Fibroblast of the aortic adventitia (primary cell): Measurements from ENCODE around the gene TBC1D30. TPM values are rescaled to one million over a fixed set of nuclear protein-coding genes. Genes with fewer than 3 reads are reported as not detected.
"Not testable (repeated sequence)": the region's sequence is repeated elsewhere in the genome, so short reads cannot be mapped to it uniquely, and the experiment has no call there.

Experiments used
- DNase-seq: peaks from one replicate; pipeline ENCODE4 v3.0.0-alpha.2; 2010; ENCODE audit warnings: low read depth
- H3K4me3 ChIP-seq: 2 replicates; pipeline ENCODE4 v1.5.1; 2011; ENCODE audit warnings: low read depth, mild to moderate bottlenecking, control low read depth, low read length, moderate library complexity
- total RNA-seq: library from RNA; depleted of rRNA; stranded (reverse); fragments of >200 nt; gene quantifications from 2 replicates; pipeline ENCODE4 v1.2.3, GENCODE V29; 2012; ENCODE audit warnings: low replicate concordance
- TF ChIP-seq, protein P1 (sequence below): IDR thresholded peaks from 2 replicates; pipeline ENCODE4 v1.5.1; 2011; ENCODE audit warnings: mild to moderate bottlenecking, low read length, control low read depth, inconsistent platforms; ENCODE audit not compliant: insufficient read depth

TBC1D30 gene, protein sequence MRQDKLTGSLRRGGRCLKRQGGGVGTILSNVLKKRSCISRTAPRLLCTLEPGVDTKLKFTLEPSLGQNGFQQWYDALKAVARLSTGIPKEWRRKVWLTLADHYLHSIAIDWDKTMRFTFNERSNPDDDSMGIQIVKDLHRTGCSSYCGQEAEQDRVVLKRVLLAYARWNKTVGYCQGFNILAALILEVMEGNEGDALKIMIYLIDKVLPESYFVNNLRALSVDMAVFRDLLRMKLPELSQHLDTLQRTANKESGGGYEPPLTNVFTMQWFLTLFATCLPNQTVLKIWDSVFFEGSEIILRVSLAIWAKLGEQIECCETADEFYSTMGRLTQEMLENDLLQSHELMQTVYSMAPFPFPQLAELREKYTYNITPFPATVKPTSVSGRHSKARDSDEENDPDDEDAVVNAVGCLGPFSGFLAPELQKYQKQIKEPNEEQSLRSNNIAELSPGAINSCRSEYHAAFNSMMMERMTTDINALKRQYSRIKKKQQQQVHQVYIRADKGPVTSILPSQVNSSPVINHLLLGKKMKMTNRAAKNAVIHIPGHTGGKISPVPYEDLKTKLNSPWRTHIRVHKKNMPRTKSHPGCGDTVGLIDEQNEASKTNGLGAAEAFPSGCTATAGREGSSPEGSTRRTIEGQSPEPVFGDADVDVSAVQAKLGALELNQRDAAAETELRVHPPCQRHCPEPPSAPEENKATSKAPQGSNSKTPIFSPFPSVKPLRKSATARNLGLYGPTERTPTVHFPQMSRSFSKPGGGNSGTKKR
- total RNA-seq, result 0.18 and 0.98 TPM in 2 replicates

DNA sequence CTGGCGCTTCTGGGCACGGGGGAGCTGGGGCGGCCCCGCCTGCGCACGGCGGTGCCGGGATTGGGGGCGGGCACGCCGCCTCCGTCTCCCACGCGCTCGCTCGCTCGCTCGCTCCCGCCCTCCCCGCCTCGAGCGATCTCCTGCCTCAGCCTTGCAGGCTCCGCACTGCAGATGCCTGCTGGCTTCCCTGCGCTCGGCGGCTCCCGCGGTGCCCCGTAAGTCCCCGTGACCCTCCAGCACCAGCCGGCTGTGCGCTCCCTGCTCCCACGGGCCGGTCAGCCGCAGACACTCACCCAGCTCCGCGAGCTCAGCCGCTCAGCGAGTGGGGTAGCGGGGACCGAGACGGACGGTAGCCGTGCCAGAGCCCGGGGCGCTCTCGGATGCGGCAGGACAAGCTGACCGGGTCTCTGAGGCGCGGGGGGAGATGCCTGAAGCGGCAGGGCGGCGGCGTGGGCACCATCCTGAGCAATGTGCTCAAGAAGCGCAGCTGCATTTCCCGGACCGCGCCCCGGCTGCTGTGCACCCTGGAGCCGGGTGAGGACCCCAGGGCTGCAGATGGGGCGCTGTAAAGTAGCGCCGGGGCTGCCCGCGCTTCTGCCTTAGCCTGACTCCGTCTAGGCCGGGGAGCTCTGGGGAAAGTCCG, at the start of gene TBC1D30:
Gene TBC1D30, plus strand, starts transcription at position 148 of the 643 bp plus-strand sequence. Its CDS starts 233 bp downstream, at position 381.
- TF ChIP-seq, protein P1, sequence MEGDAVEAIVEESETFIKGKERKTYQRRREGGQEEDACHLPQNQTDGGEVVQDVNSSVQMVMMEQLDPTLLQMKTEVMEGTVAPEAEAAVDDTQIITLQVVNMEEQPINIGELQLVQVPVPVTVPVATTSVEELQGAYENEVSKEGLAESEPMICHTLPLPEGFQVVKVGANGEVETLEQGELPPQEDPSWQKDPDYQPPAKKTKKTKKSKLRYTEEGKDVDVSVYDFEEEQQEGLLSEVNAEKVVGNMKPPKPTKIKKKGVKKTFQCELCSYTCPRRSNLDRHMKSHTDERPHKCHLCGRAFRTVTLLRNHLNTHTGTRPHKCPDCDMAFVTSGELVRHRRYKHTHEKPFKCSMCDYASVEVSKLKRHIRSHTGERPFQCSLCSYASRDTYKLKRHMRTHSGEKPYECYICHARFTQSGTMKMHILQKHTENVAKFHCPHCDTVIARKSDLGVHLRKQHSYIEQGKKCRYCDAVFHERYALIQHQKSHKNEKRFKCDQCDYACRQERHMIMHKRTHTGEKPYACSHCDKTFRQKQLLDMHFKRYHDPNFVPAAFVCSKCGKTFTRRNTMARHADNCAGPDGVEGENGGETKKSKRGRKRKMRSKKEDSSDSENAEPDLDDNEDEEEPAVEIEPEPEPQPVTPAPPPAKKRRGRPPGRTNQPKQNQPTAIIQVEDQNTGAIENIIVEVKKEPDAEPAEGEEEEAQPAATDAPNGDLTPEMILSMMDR, result no peak
- DNase-seq, result peak; percentile 3
- H3K4me3 ChIP-seq, result peak within 1 kb of the TSS; percentile 53

DNA sequence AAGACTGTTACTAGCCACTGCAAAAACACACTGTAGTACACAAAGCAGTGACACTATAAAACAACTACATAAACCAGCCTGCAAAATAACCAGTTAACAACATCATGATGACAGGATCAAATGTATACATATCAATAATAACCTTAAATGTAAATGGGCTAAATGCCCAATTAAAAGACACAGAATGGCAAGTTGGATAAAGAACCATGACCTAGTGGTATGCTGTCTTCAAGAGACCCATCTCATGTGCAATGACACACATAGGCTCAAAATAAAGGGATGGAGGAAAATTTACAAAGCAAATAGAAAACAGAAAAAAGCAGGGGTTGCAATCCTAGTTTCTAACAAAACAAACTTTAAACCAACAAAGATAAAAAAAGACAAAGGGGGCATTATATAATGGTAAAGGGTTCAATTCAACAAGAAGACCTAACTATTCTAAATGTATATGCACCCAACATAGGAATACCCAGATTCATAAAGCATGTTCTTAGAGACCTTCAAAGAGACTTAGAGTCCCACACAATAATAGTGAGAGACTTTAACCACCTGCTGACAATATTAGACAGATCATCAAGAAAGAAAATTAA, 49.2 kb upstream of the TBC1D30 start:
- DNase-seq, H3K4me3 ChIP-seq: not testable (repeated sequence)

DNA sequence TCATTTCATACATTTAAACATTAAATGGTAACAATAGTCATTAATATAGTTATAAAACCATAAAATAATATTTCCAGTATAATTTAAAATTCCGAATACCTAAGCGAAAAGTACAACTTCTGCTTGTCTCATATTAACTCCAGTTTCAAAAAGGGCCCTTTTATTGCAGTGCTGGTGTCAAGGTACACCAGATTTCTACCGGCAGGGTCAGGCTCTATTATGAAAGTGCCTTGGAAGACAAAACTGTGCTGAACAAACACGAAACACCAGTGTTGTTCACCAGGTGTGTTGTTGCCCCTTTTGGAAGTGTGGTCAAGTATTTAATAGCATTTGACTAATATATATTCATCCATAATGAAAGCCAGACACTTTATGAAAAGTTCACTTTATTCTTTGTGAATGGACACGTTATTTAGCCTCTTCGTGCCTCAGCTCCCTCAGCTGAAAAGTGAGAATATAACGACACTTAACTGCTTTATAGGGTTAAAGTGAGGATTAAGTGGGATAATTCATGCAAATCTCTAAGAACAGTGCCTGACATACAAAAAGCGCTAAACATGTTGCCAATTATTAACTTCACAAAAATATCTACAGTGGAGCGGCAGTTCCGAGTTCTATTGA, 45.0 kb upstream of the TBC1D30 start:
- DNase-seq, result no peak
- TF ChIP-seq, protein P1, result no peak
- H3K4me3 ChIP-seq, result no peak overlapping the region

DNA sequence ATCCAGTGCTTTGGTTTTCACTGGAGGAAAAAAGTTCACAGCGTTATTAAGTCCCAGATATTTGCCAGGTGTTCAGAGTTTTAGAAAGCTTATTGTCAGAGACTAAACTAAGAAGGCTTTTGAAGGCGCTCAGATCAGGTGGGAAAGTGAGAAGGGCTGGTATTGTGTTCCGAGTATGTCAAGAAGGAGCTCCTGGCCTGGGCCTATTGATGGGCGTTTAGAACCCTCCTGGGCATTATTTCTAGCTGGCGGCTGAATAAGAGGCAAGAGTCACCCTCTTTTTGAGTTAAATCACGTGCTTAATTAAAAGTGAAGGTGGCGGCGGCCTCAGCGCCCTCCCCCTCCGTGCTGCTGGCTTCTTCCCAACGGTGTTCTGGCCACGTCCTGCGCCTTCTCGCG, 44.3 kb upstream of the TBC1D30 start:
- no peak overlapping the region for H3K4me3 ChIP-seq
- DNase-seq, result no peak
- TF ChIP-seq, protein P1, result no peak

DNA sequence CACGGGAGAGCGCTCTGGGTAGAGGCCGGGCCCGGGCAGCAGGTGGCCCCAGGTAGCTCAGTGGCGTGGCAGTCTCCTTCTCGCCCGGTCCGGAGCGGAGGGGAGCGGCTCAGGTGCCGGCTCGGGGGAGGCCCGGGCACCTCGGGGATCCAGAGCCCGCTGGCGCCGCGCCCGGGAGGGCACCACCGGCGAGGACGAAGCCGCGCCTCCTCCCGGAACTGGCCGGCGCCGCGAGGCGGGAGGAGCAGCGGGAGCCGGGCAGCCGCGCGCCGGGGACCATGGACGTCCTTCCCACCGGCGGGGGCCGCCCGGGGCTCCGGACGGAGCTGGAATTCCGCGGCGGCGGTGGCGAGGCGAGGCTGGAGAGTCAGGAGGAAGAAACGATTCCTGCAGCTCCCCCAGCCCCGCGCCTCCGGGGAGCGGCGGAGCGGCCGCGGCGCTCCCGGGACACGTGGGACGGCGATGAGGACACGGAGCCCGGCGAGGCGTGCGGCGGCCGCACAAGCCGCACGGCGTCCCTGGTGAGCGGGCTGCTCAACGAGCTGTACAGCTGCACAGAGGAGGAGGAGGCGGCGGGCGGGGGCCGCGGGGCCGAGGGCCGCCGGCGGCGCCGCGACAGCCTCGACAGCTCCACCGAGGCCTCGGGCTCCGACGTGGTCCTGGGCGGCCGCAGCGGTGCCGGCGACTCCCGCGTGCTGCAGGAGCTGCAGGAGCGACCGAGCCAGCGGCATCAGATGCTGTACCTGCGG, 43.7 kb upstream of the TBC1D30 start:
- no peak for DNase-seq
- peak overlapping the region; percentile 45 for H3K4me3 ChIP-seq
- TF ChIP-seq, protein P1, result no peak

DNA sequence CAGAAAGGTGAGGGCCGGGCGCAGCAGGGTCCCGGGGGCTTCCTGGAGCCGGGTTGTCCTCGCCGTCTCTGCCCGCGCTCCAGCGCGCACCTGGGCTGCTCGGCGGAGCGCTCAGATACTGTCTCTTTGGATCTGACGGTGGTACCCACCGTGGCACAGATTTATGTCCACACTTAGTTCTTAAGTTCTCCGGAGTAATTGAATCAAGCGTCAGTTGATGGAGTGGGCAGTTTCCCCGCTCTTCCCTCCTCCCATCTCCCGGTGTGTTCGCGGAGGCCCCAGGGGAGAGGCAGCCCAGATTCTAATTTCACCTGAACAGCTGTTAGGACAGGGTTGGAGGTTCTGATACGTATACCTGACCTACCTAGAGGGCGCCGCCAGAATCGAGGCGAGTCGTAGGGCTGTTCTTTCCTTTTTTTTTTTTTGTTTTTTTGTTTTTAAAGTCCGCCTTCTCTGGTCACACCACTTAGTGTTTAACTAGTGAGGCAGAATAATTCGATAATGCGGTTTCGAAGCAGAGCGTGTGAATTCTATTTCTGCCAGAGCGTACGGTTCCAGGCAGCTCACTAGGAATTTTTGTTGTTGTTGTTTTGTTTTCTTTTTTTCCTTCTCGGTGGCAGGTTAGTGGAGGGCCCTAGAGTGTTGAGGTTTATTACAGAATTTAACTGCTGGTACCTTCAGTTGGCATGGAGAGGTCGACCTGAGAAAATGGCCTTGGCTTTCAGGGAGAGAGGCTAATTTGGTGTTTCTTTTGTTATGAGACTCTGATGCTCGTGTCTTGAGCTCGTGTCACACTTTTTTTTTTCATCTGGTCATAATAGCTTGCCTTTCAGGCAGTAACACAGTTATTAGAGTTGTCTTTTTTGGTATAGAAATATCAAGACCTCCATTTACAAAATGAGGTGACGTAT, 42.9 kb upstream of the TBC1D30 start:
- no peak overlapping the region for H3K4me3 ChIP-seq
- TF ChIP-seq, protein P1, result no peak
- DNase-seq, result no peak
